ENCODE measurements around the gene KBTBD7.

DNA sequence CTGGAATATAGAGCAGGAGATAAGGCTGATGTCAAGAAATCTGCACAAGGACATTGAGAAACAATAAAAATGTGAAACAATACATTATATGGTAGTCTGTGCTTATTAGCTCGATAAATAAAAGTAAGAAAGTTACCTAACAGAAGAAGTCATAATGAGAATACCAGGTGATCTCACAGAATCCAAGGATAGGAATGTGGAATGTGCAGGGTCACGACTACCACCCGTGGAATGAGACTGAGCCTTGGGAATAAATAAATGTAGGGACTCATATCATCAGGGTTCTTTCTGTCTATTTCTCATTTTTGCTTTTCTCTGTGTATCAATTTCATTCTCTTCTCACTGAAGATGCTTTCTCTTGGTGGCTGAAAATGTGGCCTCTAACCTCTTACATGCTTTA is 26.0 kb upstream of the KBTBD7 start:
- no peak for TF ChIP-seq CHD2 (IDR thresholded peaks at IDR 0.05; ENCODE audit: low read length, partially characterized antibody)
- no peak for TF ChIP-seq MEF2A (IDR thresholded peaks at IDR 0.05; ENCODE audit: borderline replicate concordance, low read depth)
- TF ChIP-seq, protein P1, sequence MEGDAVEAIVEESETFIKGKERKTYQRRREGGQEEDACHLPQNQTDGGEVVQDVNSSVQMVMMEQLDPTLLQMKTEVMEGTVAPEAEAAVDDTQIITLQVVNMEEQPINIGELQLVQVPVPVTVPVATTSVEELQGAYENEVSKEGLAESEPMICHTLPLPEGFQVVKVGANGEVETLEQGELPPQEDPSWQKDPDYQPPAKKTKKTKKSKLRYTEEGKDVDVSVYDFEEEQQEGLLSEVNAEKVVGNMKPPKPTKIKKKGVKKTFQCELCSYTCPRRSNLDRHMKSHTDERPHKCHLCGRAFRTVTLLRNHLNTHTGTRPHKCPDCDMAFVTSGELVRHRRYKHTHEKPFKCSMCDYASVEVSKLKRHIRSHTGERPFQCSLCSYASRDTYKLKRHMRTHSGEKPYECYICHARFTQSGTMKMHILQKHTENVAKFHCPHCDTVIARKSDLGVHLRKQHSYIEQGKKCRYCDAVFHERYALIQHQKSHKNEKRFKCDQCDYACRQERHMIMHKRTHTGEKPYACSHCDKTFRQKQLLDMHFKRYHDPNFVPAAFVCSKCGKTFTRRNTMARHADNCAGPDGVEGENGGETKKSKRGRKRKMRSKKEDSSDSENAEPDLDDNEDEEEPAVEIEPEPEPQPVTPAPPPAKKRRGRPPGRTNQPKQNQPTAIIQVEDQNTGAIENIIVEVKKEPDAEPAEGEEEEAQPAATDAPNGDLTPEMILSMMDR (IDR thresholded peaks at IDR 0.05) = no peak
- no peak for TF ChIP-seq POLR2AphosphoS5 (IDR thresholded peaks at IDR 0.05; ENCODE audit: low read depth, low read length)
- TF ChIP-seq GABPA (IDR thresholded peaks at IDR 0.05; ENCODE audit: low read depth) = no peak
- TF ChIP-seq SIN3A (IDR thresholded peaks at IDR 0.05; ENCODE audit: borderline replicate concordance, low read depth, low read length) = no peak
- TF ChIP-seq YY1 (IDR thresholded peaks at IDR 0.05; ENCODE audit: low read depth) = no peak
- TF ChIP-seq, protein P2, sequence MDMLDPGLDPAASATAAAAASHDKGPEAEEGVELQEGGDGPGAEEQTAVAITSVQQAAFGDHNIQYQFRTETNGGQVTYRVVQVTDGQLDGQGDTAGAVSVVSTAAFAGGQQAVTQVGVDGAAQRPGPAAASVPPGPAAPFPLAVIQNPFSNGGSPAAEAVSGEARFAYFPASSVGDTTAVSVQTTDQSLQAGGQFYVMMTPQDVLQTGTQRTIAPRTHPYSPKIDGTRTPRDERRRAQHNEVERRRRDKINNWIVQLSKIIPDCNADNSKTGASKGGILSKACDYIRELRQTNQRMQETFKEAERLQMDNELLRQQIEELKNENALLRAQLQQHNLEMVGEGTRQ (IDR thresholded peaks at IDR 0.05; ENCODE audit: borderline replicate concordance, low read depth, low read length) = no peak
